Gastroesophageal sphincter (tissue), 3 donors: Measurements from ENCODE around the gene APOD.
"Not testable (repeated sequence)": the region's sequence is repeated elsewhere in the genome, so short reads cannot be mapped to it uniquely, and the experiment has no call there.

Experiments used
- CTCF ChIP-seq, 4 experiments: fragments of 200-600 bp in 2 of 4; fragments of 450-650 bp in 2 of 4; sonication (generic) in 1 of 4; IDR thresholded peaks; one replicate each; pipeline ENCODE4 v1.5.1; 2017 to 2019; ENCODE audit warnings: antibody characterized with exemption in 4 of 4, mild to moderate bottlenecking in 2 of 4, moderate library complexity in 2 of 4
- EP300 ChIP-seq: sonication (generic); formaldehyde crosslinking; IDR thresholded peaks from one replicate; pipeline ENCODE4 v1.6.1; 2017; ENCODE audit warnings: antibody characterized with exemption, mild to moderate bottlenecking

- TF ChIP-seq EP300; CTCF (IDR thresholded peaks at IDR 0.05): not testable (repeated sequence)
These were observed 36.7 kb upstream of the APOD start for GRCh38 chr3:195620476-195620875.
